GM12892 (cell line): ENCODE measurements around the gene RBM15.

ENCODE experiments used
- POLR2A ChIP-seq: IDR thresholded peaks from 2 replicates; pipeline ENCODE4 v1.6.1; 2011; ENCODE audit warnings: low read depth, low read length, control low read depth
- POLR2AphosphoS5 ChIP-seq: IDR thresholded peaks from 2 replicates; pipeline ENCODE4 v1.6.1; 2011; ENCODE audit warnings: low read depth, low read length, control low read depth
- TAF1 ChIP-seq: IDR thresholded peaks from 2 replicates; pipeline ENCODE4 v1.6.1; 2011; ENCODE audit warnings: low read depth, mild to moderate bottlenecking, control low read depth, low read length, borderline replicate concordance

- TF ChIP-seq POLR2A (no peak), TAF1 (no peak), POLR2AphosphoS5 (peak; percentile 31; the same call in 1 of the 2 replicates)
Measured at GRCh38 chr1:110341146-110341871, 2.1 kb downstream of the RBM15 start.
